ENCODE data around the gene NHSL1.

NHSL1 gene

DNA sequence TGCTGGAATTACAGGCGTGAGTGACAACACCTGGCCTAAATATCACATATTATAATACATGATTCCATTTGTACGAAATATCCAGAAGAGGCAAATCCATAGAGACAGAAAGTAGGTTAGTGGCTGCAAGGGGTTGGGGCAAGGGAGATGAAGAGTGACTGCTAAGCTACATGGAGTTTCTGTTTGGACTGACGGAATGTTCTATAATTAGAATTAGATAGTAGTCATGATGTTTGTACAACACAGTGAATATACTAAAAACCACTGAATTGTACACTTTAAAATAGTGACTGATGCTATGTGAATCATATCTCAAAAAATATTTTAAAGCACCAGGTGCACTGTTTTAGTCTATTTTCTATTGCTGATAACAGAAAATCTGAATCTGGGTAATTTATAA is 99.0 kb downstream of the NHSL1 start:
- ATAC-seq (ENCODE audit: low read depth) = no peak
- no peak overlapping the region for H3K27ac ChIP-seq (ENCODE audit: poor library complexity, severe bottlenecking)

DNA sequence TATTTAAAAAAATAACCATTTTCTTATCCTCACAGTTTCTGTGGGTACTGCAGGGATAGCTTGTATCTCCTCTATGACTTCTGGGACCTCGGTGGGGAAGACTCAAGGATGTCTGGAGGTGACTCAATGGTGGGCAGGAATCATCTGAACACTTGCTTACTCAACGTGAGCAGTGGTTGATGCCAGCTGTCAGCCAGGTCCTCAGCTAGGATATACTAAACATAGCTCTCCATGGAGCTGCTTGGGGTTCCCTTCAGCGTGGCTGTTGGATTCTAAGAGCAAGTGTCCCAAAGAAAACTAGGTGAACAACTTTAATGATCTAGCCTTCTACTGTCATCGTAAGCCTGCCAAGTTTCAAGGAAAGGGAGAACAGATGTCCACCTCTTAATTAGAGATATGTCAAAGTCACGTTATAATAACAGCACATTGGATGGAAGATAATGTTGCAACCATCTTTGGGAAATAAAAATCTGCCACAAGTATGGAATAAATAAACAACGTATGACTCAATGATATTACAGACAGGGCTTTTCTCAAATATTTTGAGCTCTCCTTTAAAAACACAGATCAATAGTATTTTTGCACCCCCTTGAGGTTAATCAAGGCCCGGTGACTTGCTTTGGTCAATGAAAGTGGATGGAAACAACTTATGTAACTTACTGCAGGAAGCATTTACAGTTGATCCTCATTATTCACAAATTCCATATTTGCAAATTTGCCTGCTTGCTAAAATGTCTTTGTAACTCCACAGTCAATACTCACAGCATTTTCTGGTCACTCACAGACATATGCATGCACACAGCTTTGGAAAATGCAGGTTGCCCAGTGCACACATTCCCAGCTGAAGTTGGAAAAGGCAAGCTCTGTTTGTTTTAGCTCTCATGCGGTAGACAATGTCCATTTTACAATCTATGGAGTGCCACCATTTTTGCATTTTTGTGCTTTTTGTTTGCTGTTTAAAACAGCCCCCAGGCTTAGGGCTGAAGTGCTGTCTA is 101.9 kb downstream of the NHSL1 start:
- DNase-seq (ENCODE audit: low spot score) = no peak
- Histone ChIP-seq H3K4me1 (ENCODE audit: insufficient read depth, poor library complexity, severe bottlenecking) (no peaks in the 10 kb centered on the region), H3K27me3 (ENCODE audit: insufficient read depth, poor library complexity, severe bottlenecking) (no peaks in the 10 kb centered on the region), H3K36me3 (ENCODE audit: low read depth) (no peaks in the 10 kb centered on the region), H3K4me3 (ENCODE audit: severe bottlenecking) (no peak overlapping the region), H3K27ac (ENCODE audit: poor library complexity, severe bottlenecking) (no peak overlapping the region), H3K9me3 (ENCODE audit: severe bottlenecking) (no peaks in the 10 kb centered on the region)
- no peak for ATAC-seq (ENCODE audit: low read depth)
- TF ChIP-seq, protein P1, sequence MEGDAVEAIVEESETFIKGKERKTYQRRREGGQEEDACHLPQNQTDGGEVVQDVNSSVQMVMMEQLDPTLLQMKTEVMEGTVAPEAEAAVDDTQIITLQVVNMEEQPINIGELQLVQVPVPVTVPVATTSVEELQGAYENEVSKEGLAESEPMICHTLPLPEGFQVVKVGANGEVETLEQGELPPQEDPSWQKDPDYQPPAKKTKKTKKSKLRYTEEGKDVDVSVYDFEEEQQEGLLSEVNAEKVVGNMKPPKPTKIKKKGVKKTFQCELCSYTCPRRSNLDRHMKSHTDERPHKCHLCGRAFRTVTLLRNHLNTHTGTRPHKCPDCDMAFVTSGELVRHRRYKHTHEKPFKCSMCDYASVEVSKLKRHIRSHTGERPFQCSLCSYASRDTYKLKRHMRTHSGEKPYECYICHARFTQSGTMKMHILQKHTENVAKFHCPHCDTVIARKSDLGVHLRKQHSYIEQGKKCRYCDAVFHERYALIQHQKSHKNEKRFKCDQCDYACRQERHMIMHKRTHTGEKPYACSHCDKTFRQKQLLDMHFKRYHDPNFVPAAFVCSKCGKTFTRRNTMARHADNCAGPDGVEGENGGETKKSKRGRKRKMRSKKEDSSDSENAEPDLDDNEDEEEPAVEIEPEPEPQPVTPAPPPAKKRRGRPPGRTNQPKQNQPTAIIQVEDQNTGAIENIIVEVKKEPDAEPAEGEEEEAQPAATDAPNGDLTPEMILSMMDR (IDR thresholded peaks at IDR 0.05; ENCODE audit: poor library complexity, severe bottlenecking) = no peak

More for the DNA sequence above, 99.0 kb downstream of the NHSL1 start:
- no peak for DNase-seq (ENCODE audit: low spot score)
- H3K4me3 ChIP-seq (ENCODE audit: severe bottlenecking) = no peak overlapping the region
- TF ChIP-seq, protein P1 (IDR thresholded peaks at IDR 0.05; ENCODE audit: poor library complexity, severe bottlenecking) = no peak
- H3K4me1 ChIP-seq (ENCODE audit: insufficient read depth, poor library complexity, severe bottlenecking) = peaks cover 3% of the 10 kb centered on the region
- H3K36me3 ChIP-seq (ENCODE audit: low read depth) = no peaks in the 10 kb centered on the region; the same call in 1 of the 2 replicates
- no peaks in the 10 kb centered on the region for H3K27me3 ChIP-seq (ENCODE audit: insufficient read depth, poor library complexity, severe bottlenecking)
- no peaks in the 10 kb centered on the region for H3K9me3 ChIP-seq (ENCODE audit: severe bottlenecking)

DNA sequence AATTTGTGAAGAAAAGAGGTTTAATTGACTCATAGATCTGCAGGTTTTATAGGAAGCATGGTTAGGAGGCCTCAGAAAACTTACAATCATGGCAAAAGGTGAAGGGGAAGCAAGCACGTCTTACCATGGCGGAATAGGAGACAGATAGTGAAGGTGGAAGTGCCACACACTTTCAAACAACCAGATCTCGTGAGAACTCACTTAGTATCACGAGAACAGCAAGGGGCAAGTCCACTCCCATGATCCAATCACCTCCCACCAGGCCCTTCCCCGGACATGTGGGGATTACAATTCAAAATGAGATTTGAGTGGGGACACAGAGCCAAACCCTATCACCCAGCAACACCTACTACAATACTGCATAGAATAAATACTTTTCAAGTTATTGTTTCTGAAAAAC is 102.6 kb downstream of the NHSL1 start:
- TF ChIP-seq, protein P1 (IDR thresholded peaks at IDR 0.05; ENCODE audit: poor library complexity, severe bottlenecking) = no peak
- Histone ChIP-seq H3K4me3 (ENCODE audit: severe bottlenecking) (no peak overlapping the region), H3K9me3 (ENCODE audit: severe bottlenecking) (no peaks in the 10 kb centered on the region), H3K4me1 (ENCODE audit: insufficient read depth, poor library complexity, severe bottlenecking) (no peaks in the 10 kb centered on the region), H3K27me3 (ENCODE audit: insufficient read depth, poor library complexity, severe bottlenecking) (no peaks in the 10 kb centered on the region), H3K27ac (ENCODE audit: poor library complexity, severe bottlenecking) (no peak overlapping the region), H3K36me3 (ENCODE audit: low read depth) (no peaks in the 10 kb centered on the region)
- DNase-seq (ENCODE audit: low spot score) (no peak), ATAC-seq (ENCODE audit: low read depth) (no peak)

DNA sequence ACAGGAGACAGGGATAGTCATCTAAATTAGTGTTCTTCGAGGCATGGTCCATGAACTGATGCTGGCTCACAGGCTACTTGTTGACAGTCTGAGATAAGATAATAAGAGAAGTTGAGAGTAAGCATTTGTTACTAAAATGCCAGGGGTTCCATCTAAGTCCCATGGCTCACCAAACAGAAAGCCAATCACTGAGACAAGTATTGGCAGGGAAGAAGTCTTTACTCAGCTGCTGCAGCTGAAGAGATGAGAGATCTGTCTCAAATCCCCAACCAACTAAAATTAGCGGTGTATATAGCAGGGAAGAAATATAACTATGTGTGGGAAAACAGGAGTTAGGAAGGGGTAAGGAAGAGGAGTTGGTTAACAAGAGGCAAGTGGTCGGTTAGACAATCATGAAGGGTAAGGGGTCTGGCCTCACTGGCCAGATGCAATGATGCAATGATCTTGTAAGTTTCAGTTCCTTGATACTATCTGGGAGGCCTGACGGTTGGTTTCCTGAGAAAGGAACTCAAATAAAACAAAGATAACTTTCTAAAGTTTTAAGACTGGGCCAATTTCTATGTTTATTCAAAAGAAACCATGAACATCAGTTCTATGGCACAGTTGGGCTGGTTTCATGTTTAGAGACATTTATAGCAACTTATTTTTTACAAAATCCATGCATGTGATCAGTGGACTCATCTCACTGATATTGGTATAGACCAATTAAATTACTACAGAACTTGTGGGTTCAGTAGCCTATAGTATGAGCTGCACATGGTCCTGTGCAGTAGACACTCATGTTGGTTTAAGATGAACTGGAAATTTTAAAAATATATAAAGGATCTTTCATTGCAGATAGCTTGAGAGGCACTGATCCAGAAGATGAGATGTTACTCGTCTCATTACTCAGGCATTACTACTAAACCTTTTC is 105.2 kb downstream of the NHSL1 start:
- Histone ChIP-seq H3K27me3 (ENCODE audit: insufficient read depth, poor library complexity, severe bottlenecking) (no peaks in the 10 kb centered on the region), H3K4me3 (ENCODE audit: severe bottlenecking) (no peak overlapping the region), H3K36me3 (ENCODE audit: low read depth) (no peaks in the 10 kb centered on the region), H3K4me1 (ENCODE audit: insufficient read depth, poor library complexity, severe bottlenecking) (no peaks in the 10 kb centered on the region), H3K27ac (ENCODE audit: poor library complexity, severe bottlenecking) (no peak overlapping the region), H3K9me3 (ENCODE audit: severe bottlenecking) (no peaks in the 10 kb centered on the region)
- TF ChIP-seq, protein P1 (IDR thresholded peaks at IDR 0.05; ENCODE audit: poor library complexity, severe bottlenecking) = no peak
- DNase-seq (ENCODE audit: low spot score) (no peak), ATAC-seq (ENCODE audit: low read depth) (no peak)
